AG10803 (cell line): ENCODE results near the gene SGTB.

Source experiments
- DNase-seq: peaks from one replicate; pipeline ENCODE4 v3.0.0; 2010; ENCODE audit warnings: low read depth
- H3K4me3 ChIP-seq: 2 replicates; pipeline ENCODE4 v1.5.1; 2011; ENCODE audit warnings: mild to moderate bottlenecking, low read length, control low read depth
- CTCF ChIP-seq: conservative IDR thresholded peaks from 2 replicates; pipeline ENCODE4 v1.5.1; 2011; ENCODE audit warnings: mild to moderate bottlenecking, low read length, control low read depth, inconsistent platforms

The SGTB gene

DNA sequence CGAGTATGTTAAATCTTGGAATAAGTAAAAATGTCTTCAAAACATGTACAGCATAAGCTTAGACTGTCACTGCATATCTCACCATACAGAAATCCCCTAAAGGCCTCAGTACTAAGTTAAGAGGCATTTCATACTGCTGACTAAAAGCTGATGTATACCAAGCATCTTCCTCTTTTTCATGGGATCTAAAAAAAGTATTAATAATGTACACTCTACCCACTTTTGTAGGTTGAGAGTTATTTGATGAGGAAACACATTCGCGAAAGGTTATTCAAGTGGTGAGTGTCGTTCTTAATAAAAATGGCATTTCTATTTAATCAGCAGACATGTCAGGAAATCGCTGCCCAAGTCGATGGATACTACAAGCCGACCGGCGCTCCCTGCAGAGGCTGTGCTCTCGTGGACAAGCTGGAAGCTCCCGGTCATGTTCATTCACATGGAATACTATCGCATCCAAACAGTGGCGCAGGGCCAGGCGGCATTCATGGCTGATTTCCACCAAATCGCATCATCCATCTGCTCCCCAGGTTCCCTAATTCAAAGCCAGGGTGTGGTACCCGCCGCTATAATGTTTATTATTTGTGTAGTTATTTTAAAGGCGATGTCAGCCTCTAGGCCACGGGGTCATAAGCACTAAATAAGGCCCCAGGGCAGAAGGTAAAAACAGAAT lies 724 bp downstream of the SGTB start:
- peak overlapping the region; percentile 92 for H3K4me3 ChIP-seq
- peak; percentile 70 for DNase-seq
- no peak for TF ChIP-seq CTCF

GRCh38 chr5:65718576-65719310 lies 3.2 kb downstream of the SGTB start:
- H3K4me3 ChIP-seq, result no peak overlapping the region
- DNase-seq, result no peak
- no peak for TF ChIP-seq CTCF

- peak; percentile 32 for DNase-seq
Measured at GRCh38 chr5:65708145-65708544, 13.8 kb downstream of the SGTB start.

DNA sequence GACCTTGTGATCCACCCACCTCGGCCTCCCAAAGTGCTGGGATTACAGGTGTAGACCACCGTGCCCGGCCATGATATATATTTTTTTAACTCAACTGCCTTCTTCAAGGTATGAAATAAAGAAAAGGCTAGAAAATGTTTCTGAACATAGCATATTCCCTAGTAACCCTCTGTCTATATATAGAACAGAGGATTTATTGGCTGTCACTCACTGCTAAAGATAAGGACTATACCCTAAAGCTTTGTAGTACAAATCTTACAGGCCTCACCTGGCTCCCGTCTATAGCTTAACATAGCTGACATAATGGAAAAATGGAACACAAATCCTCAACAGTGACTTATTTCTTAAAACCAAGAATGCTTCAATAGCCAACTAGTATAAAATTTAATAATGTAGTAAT lies 14.2 kb downstream of the SGTB start:
- H3K4me3 ChIP-seq, result no peak overlapping the region
- no peak for TF ChIP-seq CTCF
- DNase-seq, result no peak

More at GRCh38 chr5:65708145-65708544, 13.8 kb downstream of the SGTB start:
- no peak overlapping the region for H3K4me3 ChIP-seq
- no peak for TF ChIP-seq CTCF

DNA sequence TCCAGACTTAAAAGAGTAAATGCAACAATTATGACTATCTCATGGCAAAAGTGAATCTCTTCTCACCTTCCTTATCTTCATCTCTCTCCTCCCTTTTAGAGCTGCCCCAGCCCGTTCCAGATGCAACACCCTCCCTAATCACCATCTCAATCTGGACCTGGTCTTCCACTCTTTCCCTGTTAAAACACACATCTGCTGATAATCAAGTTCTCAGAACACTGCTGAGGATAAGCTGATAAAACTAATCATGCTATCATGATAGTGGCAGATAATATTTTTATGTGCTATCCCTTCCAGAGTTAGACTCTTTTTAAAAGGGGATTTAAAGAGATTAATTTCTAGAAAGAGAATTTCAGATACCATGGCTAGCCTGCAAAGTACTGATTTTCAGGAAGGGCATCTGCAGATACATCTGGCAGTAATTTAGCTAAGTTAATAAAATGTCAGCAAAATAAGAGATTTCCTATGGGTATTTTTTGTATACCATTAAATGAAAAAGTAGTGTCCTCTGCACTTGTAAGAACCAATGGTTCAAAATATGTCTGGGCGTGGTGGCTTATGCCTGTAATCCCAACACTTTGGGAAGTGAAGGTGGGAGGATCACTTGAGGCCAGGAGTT lies 17.2 kb downstream of the SGTB start:
- H3K4me3 ChIP-seq, result no peak overlapping the region
- DNase-seq, result no peak
- no peak for TF ChIP-seq CTCF

DNA sequence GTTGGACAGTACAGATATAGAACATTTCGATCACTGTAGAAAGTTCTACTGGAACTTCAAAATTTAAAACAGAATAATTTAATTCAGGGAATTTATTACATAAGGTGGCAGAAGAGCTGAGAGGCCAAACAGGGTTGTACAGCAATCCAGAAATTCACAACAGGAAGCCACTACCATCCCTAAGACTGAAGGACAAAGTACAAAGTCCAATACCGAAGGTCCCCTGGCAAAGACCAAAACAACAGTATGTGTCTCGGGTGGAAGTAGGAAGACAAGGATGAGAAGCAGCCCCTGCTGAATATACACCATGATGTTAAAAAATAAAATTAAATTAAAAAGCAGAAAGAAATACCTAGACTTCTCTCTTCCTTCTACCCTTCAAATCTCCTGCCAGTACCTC lies 19.9 kb downstream of the SGTB start:
- no peak overlapping the region for H3K4me3 ChIP-seq
- no peak for TF ChIP-seq CTCF
- DNase-seq, result no peak
